Mucosa of descending colon (tissue), 3 donors: ENCODE data around the gene SLC5A6. TPM values are rescaled to one million over a fixed set of nuclear protein-coding genes. Genes with fewer than 3 reads are reported as not detected.

Source experiments
- ATAC-seq: fragments of 200-7000 bp; cut with Tn5 transposase; one replicate; pipeline ENCODE4 v1.9.1; 2020; ENCODE audit warnings: mild to moderate bottlenecking, moderate library complexity
- DNase-seq, 3 donors: peaks; one replicate each; pipeline ENCODE4 v3.0.0-alpha.2; 2020
- H3K36me3 ChIP-seq: fragments of 200-600 bp; one replicate; pipeline ENCODE4 v1.8.0; 2021; ENCODE audit warnings: low read depth, mild to moderate bottlenecking
- H3K4me1 ChIP-seq: fragments of 200-600 bp; one replicate; pipeline ENCODE4 v1.8.0; 2021; ENCODE audit warnings: low read depth, mild to moderate bottlenecking
- H3K4me3 ChIP-seq: fragments of 200-600 bp; one replicate; pipeline ENCODE4 v1.8.0; 2021; ENCODE audit warnings: mild to moderate bottlenecking
- H3K9me3 ChIP-seq: fragments of 200-600 bp; one replicate; pipeline ENCODE4 v1.8.0; 2021; ENCODE audit warnings: mild to moderate bottlenecking
- CTCF ChIP-seq: fragments of 200-600 bp; IDR thresholded peaks from one replicate; pipeline ENCODE4 v1.8.0; 2022; ENCODE audit warnings: antibody characterized with exemption, mild to moderate bottlenecking
- intact Hi-C, 2 donors: fragments of 100-400 bp; cut with DNase I in 1 of 2; cut with micrococcal nuclease in 1 of 2; formaldehyde crosslinking; loops; one replicate each; pipeline versions ENCODE4 v1.11.0 to v1.11.1; 2022; cut with DNase I, micrococcal nuclease
- total RNA-seq, 3 donors: library from RNA; stranded (reverse); fragmentation: NEBNext Ultra II Directional in 2 of 3; extraction: Animal tissue kit (Norgen Biotek cat#: 25700) in 2 of 3; gene quantifications; one replicate each; pipeline versions ENCODE4 v1.2.1 to v1.2.4, GENCODE V29; 2021 to 2023
- donor health status: DM: no; HTN: no; CAD: no; lungs with moderate emphysema.
- donor health status: DM: no; HTN: no; CAD: no.
- donor health status: DM: no; HTN: yes; CAD: no.

Gene SLC5A6
- total RNA-seq, 3 donors from 2014 or later: 27.7 to 34.8 (median 30.0) TPM

- H3K9me3 ChIP-seq: no peaks in the 10 kb centered on the region
- H3K36me3 ChIP-seq: peaks cover 5% of the 10 kb centered on the region
- DNase-seq (peak in 1 of 3 donors; percentile 18), ATAC-seq (no peak)
- peaks cover 7% of the 10 kb centered on the region for H3K4me1 ChIP-seq
- intact Hi-C loops: no loop called here
- H3K4me3 ChIP-seq: no peak overlapping the region
- no peak for TF ChIP-seq CTCF
Observed at GRCh38 chr2:27222407-27222806, 10.3 kb upstream of the SLC5A6 start.

- peak in 1 of 3 donors; percentile 12 for DNase-seq
- Histone ChIP-seq H3K4me1 (peaks cover 11% of the 10 kb centered on the region), H3K9me3 (no peaks in the 10 kb centered on the region), H3K36me3 (peaks cover 5% of the 10 kb centered on the region), H3K4me3 (no peak overlapping the region)
- intact Hi-C loops: no loop called here
- ATAC-seq: no peak
- no peak for TF ChIP-seq CTCF
Observed at GRCh38 chr2:27221166-27221565, 9.1 kb upstream of the SLC5A6 start.

- H3K36me3 ChIP-seq: peaks cover 5% of the 10 kb centered on the region
- H3K9me3 ChIP-seq: no peaks in the 10 kb centered on the region
- no peak for TF ChIP-seq CTCF
- DNase-seq (no peak), ATAC-seq (no peak)
- no peak overlapping the region for H3K4me3 ChIP-seq
- intact Hi-C loops: no loop called here
- H3K4me1 ChIP-seq: peaks cover 11% of the 10 kb centered on the region
Observed at GRCh38 chr2:27220091-27220490, 8.0 kb upstream of the SLC5A6 start.

GRCh38 chr2:27219091-27219490 is 7.0 kb upstream of the SLC5A6 start:
- H3K36me3 ChIP-seq: no peaks in the 10 kb centered on the region
- intact Hi-C loops: loop anchor here in 1 of 2 donors (10.0 kb wide), 1 partner anchor 124 kb away; no protein-coding TSS in a partner anchor
- DNase-seq: no peak
- no peak for TF ChIP-seq CTCF
- peaks cover 11% of the 10 kb centered on the region for H3K4me1 ChIP-seq
- no peak for ATAC-seq
- no peak overlapping the region for H3K4me3 ChIP-seq
- no peaks in the 10 kb centered on the region for H3K9me3 ChIP-seq

- no peaks in the 10 kb centered on the region for H3K9me3 ChIP-seq
- DNase-seq (no peak), ATAC-seq (no peak)
- no peak overlapping the region for H3K4me3 ChIP-seq
- intact Hi-C loops: loop anchor here in 1 of 2 donors (10.0 kb wide), 1 partner anchor 124 kb away; no protein-coding TSS in a partner anchor
- TF ChIP-seq CTCF: no peak
- H3K36me3 ChIP-seq: no peaks in the 10 kb centered on the region
- peaks cover 13% of the 10 kb centered on the region for H3K4me1 ChIP-seq
Observed at GRCh38 chr2:27218614-27219013, 6.5 kb upstream of the SLC5A6 start.
